ENCODE data around the gene COL25A1.

COL25A1 gene

GRCh38 chr4:108846568-108846967 is 455.9 kb downstream of the COL25A1 start:
- DNase-seq = no peak

GRCh38 chr4:108840426-108840975 is 462.0 kb downstream of the COL25A1 start:
- DNase-seq = no peak

DNA sequence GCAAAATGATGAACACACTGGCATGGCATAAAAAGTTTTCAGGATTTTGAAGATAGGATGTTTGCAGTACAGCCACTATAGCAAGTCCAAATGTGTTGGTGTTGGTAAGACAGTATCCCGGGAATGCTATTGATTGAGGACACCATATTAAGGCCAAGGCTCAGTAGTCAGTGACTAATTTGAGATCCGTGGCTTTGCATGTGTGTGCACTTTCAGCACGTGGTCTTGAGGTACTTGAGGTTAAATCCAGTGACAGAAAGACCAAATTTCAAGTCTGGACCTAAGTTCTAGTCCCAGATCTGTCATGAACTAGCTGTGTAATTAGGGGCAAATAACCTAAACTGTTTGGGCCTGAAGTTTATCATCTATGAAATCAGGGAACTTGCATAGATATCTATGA is 463.1 kb downstream of the COL25A1 start:
- DNase-seq = no peak

DNA sequence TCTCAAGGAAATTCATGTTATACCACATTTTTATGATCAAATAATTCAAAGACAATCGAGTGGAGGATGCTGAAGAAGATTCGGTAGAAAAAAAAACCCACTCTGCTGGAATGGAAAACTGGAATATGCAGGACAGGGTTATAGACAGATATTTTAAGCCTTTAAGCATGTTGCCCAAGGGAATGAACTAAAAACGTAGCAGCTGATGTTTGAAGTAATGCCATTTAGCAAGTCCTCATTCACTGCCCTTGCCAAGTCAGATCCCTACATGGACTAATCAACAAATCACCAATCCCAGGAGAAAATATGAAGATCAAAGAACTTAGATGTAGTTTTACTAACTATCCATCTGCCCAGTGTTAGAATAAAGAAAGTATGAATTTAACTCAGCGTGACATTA is 464.0 kb downstream of the COL25A1 start:
- DNase-seq = no peak

- DNase-seq = no peak
Observed at GRCh38 chr4:108834835-108835384, 467.5 kb downstream of the COL25A1 start.

DNA sequence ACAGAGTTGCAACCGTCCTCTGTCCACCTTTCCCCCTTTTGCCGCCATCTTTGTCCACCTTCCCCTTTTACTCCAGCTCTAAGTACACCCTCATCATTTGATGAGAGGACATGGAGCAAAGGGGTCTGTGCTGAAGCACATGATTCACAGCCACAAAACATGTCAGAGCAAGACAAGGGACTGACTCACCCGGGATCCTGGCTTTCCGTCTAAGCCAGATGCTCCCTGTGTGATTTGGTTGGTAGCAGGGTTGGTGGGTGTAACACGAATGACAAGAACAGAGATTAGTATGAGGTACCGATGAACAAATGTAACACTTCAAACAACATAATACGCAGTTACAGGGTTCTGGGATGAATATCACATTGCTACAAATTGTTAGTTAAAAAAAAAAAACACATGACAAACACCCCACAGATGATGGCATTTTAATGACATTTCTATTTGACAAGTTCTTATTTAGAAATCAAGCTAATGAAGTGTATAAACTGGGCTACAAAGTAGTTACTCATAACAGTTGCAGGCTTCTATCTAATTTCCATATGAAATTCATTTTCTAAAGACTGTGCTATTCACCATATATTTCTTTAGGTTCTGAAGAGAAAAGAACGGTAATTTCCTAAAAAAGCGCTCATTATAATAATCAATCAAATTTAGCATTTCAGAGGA is 468.2 kb downstream of the COL25A1 start:
- no peak for DNase-seq

DNA sequence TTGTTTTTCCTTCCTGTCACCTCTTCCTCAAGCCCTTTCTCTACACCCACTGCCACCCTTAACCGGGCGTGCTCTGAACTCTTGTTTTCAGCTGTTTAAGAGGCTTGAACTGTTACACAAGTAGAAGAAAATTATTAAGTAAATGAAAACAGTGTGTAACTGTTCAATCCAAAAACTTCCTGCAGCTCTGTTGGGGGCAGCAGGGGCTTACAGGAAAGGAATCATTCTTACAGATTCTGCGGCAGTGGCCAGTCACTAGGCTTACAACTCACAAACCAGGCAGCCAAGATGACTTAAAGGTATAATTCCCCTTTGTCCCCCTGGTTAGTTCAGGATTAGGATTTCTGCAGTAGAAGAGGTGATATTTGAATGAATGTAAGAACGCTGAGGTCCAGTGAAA is 469.4 kb downstream of the COL25A1 start:
- DNase-seq = no peak

DNA sequence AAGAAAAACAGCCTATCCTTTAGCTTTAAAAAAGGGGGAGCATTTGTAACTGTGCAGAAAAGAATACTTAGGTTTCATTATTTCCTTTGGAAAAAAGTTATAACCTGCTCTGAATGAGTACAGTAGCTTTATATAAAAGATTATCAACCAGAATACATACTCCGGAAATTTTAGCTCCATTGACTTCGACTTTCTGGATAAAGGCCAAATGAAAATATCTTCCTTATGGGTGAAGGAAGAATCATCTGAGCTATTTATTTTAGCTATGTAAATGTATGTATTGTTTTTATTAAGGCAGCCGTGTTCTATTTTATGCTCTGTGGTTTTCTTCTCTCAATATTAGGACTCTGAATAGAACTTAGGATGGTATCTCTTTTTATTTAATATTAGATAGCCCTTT is 470.6 kb downstream of the COL25A1 start:
- no peak for DNase-seq

DNA sequence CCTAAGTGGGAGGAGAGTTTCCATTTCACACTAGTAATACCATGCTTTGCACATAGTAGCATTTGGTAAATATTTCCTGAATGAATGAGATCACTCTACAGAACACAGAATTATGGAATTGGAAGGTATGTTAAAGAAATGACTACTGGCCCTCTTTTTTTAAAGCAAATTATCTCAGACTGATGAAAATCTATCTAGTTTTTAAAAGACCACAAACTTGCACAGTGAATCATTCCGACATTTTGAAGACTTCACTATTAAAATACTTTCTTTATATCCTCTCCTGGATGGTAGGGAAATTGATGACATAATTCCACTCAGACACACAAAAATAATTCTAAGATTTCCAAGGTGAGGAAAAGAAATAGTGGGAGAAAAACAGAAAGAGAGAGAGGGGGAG is 471.2 kb downstream of the COL25A1 start:
- DNase-seq = no peak

DNA sequence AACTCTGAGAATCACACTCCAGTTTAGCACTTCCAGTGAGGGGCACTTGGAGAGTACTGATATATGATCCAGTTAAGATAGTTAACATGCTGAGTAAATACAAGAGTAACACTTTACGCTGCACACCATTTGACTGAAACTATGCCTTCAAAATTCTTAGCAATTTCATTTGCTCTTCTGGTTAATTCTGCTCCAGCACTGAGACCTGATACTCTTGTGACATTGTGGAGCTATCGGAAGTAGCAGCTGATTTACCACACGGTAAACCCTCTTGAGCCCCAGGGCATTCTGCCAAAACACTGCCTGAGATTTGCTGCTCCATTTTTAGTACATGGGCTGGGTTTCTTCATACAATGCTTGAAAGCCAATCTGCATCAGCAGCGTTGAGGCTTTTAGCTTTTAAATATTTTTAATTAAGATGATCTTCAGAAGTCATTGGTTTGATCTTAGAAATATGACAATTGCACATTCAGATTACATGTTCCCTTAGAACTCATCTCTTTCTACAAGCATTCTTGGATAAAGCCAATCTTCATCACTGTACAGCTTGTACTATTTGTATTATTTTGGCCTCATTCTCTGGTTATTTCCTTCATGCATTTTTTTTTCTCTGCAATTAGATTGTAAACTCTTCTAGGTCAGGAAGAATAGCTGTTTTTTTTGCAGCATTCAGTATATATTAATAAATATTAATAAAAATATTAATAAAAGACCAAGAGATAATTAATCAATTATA is 471.8 kb downstream of the COL25A1 start:
- peak in 1 of 5 experiments; percentile 86 for DNase-seq

DNA sequence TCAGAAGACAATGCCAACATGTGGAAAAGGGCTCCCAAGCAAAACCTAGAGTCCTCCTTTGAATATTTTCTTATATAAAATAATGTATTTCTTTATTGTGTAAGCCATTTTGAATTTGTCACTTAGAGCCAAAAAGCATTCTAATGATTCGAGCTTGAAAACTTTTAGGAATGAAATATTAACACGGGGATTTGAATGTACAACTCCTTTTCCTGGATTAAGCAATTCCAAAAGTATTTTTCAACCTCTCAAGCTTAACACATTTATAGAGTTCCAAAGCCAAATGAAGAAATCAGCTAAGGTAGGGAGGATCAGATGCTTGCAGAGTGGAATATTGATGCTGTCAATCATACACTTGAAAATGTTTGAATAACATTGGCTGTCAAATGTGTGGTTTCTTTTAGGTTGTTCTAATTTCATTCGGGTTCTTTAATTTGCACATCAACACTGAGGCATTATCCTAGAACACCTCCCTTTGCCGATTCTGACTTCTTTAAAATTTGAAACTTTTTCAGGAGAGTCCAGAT is 472.4 kb downstream of the COL25A1 start:
- DNase-seq = no peak

DNA sequence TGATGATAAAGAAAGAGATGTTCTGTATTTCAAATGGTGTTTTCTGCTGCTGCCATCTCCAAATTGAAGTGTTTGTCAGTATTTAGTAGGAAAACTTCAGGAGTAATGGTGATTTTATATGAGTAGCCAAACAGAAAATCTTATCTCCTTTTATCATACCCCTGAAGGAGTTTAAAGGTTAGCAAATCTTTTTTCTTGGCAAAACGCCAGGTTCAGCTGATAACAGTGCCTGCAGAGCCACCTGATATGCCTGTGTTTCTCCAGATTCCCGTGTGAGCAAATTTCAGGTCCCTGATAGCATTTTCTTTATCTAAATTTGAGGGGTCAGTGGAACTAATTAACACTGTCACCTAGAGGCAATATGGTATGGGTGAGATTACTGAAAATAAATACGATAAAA is 473.8 kb downstream of the COL25A1 start:
- no peak for DNase-seq

- DNase-seq = no peak
Observed at GRCh38 chr4:108825737-108826136, 476.7 kb downstream of the COL25A1 start.

GRCh38 chr4:108821351-108821930 is 481.0 kb downstream of the COL25A1 start:
- no peak for DNase-seq

DNA sequence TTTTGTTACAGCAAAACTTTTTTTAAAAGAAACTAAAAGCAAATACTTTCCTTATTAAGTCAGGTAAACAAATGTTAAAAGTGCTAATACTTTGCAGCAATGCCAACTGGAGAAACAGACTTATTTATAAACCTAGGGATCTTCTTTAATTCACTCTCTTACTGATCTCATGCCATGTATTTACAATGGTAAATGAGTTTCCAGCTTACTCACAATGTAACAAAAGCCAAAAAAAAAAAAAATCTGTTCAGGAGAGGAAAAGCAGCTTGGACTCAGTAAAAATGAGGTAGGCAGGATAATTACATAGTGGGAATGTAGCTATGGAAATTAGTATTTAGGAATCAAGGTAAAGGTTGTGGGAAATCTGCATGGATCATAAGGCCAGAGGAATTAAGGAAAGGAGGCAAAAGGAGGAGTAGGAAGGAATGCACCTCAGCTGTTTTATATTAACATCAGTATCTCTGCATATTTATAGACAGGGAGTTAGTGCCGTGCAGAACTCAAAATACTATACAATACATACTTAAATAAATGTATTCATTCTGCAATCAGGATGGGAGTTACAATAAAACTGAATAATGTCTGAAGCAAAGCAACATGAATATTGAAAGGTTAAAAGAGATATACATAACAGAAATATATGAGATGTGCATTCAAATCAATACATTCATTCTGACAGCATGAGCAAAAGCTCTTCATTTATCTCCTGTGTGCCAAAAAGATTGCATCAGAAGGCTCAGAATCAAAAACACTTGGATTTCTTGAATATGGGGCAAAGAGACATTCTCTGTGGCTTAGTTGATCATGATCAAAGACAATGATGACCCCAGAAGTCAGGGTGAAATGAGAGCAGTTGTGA is 481.7 kb downstream of the COL25A1 start:
- DNase-seq = no peak

- peak in 1 of 5 experiments; percentile 69 for DNase-seq
Observed at GRCh38 chr4:108814326-108814725, 488.1 kb downstream of the COL25A1 start.

- peak in 1 of 5 experiments; percentile 61 for DNase-seq
Observed at GRCh38 chr4:108813261-108813660, 489.2 kb downstream of the COL25A1 start.

- no peak for DNase-seq
Observed at GRCh38 chr4:108811486-108811885, 491.0 kb downstream of the COL25A1 start.

DNA sequence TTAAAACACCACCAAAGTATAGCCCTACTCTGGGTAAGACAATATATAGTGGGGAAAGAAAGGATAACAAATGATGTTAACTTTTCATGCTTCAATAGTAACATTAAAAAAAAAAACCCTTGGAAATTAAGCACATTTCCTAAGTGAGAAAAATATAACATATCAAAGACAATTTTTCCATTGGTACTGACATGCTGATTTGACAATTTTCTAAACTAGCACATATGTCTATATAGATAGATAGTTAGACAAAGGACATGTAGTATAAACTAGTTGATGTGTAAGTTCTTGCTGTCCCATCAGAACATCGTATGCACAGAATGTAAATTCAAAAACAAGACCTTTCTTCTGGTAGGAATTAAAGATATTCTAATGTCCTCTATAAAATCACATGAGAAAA is 492.4 kb downstream of the COL25A1 start:
- no peak for DNase-seq

DNA sequence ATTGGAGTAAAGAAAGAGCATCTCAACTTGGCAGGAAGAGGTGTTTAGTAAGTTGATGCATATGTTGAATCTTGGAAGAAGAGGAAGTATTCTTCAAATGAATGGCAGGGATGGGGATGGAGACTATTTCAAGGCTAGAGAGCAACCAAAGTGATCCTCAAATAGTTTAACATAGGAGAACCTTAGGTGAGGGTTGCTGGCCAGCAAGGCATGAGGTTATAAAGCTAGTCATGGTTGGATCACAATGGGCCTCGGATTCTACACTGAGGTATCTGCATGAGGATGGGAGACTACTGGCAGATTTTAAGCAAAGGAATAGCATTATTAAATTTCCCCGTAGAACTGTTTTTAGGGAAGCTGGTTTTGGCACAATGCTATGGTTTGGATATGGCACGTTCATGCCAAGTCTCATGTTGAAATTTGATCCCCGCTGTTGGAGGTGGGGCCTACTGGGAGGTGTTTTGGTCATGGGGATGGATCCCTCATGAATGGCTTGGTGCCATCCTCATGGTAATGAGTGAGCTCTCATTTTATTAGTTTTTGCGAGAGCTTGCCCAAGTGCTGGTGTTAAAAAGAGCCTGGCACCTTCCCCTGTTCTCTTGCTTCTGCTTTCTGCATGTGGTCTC is 497.7 kb downstream of the COL25A1 start:
- DNase-seq = no peak

DNA sequence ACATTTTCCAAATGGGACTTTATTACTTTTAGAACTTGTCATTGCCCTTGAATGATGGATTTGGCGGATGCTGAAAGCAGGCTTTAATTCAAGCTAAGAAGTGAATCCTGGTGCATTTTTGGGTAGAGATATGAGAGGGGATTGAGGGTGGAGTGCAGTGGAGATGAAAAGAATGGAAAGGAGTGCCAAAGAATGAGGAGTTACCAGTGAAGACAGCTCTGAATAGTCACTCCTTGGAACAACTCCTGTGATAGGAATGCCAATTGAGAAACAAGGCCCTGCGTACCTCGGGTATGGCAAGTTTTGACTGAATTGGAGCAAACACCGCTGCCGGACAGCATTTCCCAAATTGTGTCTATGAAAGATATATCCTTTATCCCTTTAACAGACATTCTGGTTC is 503.2 kb downstream of the COL25A1 start:
- DNase-seq = no peak

DNA sequence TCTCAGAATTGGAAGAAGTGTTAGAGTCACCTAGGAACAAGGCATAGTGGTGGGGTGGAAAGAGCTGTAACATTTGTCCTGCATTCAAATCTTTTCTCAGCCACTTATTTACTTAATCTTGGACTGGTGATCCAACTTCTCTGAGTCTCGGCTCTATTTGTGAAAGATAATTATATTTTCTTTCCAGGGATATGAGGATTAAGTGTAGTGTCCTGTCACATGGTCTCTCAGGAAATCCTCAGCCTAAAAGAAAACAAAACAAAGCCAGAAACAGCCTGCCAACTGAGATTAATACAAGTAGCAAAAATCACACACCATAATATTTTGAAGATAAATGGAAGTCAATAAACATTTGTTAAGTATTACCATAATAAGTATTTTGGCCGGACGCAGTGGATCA is 506.3 kb downstream of the COL25A1 start:
- no peak for DNase-seq

Measured in T-helper 2 cell (primary cell).